Neuron (in vitro differentiated cells): ENCODE results near the gene PLAC1.

ENCODE experiments used
- H2AFZ ChIP-seq: one replicate; pipeline ENCODE4 v1.6.1; 2013; ENCODE audit warnings: low read depth, mild to moderate bottlenecking, inconsistent platforms, low read length, moderate library complexity
- H3K27me3 ChIP-seq: one replicate; pipeline ENCODE4 v1.6.1; 2013; ENCODE audit warnings: low read length; ENCODE audit not compliant: insufficient read depth
- H3K36me3 ChIP-seq: one replicate; pipeline ENCODE4 v1.6.1; 2013; ENCODE audit warnings: low read length; ENCODE audit not compliant: insufficient read depth
- H3K4me1 ChIP-seq: one replicate; pipeline ENCODE4 v1.6.1; 2013; ENCODE audit warnings: low read length; ENCODE audit not compliant: insufficient read depth
- H3K4me3 ChIP-seq: 2 replicates; pipeline ENCODE4 v1.5.1; 2013; ENCODE audit warnings: mild to moderate bottlenecking, low read length, moderate library complexity
- H3K9me3 ChIP-seq: one replicate; pipeline ENCODE4 v1.6.1; 2013; ENCODE audit warnings: low read length

The PLAC1 gene

DNA sequence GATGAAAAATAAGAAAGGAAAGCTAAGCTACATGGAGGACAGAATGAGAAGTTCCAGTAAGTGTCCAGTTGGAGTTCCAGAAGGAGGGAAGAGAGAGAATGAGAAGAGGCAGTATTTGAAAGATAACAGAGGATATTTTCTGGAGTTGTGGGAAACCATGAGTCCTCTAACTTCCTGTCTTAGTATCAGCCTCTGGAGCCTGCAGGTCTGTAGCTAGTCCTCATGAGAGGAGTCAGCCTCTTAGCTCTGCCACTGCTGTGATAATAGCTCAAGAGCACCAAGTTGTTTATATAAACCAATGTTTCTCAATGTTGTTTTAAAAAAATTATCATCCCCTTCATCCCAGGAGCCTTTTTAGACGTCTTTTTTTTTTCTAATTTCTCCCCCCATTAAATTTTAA lies 2.4 kb upstream of the PLAC1 start:
- H3K4me1 ChIP-seq = no peaks in the 10 kb centered on the region
- H3K9me3 ChIP-seq = no peaks in the 10 kb centered on the region
- no peak overlapping the region for H3K4me3 ChIP-seq
- H2AFZ ChIP-seq = no peak overlapping the region
- H3K27me3 ChIP-seq = no peaks in the 10 kb centered on the region
- no peaks in the 10 kb centered on the region for H3K36me3 ChIP-seq

DNA sequence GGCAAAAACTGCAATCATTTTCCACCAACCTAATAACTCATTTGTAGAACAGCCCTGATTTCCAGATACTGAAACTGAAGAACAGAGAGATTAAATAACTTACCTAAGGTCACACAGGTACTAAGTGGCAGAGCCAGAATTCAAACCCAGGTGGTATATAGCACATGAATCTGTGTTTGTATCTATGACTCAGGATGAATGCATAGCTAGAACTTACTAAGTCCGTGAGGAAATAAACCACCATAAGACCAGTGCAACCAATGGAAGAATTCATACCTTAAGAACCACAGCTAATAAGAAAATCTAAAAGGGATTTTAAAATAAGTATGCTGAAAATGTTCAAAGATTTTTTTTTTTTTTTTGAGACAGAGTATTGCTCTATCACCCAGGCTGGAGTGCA lies 1.5 kb upstream of the PLAC1 start:
- Histone ChIP-seq H3K9me3 (no peaks in the 10 kb centered on the region), H3K27me3 (no peaks in the 10 kb centered on the region), H3K36me3 (no peaks in the 10 kb centered on the region), H3K4me3 (no peak overlapping the region), H3K4me1 (no peaks in the 10 kb centered on the region), H2AFZ (no peak overlapping the region)

DNA sequence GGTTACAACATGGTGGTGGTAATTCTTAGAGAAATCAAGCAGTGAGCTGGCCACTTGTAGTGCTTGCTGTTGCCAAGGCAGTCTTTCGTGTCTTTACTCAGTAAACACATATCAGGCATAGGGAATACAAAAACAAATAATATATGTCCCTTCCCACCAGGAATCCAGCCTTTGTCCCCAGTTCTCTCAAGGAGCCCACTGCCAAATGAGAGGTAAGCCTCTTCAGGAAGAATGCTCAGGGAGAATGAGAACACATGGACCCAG lies 421 bp upstream of the PLAC1 start:
- no peaks in the 10 kb centered on the region for H3K4me1 ChIP-seq
- H3K4me3 ChIP-seq = no peak overlapping the region
- no peaks in the 10 kb centered on the region for H3K27me3 ChIP-seq
- H3K36me3 ChIP-seq = no peaks in the 10 kb centered on the region
- H2AFZ ChIP-seq = no peak overlapping the region
- no peaks in the 10 kb centered on the region for H3K9me3 ChIP-seq

DNA sequence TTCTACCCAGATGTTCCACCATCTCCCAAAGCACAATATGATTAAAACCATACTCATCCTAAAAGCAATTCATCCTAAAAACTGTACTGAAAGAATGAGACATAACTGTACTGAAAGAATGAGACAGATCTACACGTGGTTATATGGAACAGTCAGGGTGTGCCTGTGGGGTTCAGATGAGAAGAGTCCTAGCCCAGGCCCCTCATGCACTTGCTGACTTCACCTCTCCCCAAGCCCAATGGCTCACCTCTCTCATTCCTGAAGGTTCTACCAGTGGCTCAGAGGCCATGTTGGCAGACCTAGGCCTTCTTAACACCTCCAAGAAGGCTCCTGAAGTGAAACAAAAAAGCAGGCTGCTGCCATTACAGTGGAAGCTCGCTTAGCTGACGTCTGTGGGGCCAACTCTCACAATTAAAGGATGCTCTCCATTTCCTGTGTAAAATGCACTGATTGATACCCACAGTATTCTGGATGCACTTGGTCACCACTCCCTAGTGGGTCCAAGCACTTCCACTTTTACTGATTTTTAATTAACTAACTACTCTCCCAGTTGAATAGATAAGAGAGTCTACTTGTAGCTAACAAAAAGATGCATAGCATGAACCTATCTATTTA lies 3.8 kb downstream of the PLAC1 start:
- H3K27me3 ChIP-seq = no peaks in the 10 kb centered on the region
- H2AFZ ChIP-seq = no peak overlapping the region
- no peak overlapping the region for H3K4me3 ChIP-seq
- H3K9me3 ChIP-seq = no peaks in the 10 kb centered on the region
- H3K36me3 ChIP-seq = no peaks in the 10 kb centered on the region
- H3K4me1 ChIP-seq = no peaks in the 10 kb centered on the region

DNA sequence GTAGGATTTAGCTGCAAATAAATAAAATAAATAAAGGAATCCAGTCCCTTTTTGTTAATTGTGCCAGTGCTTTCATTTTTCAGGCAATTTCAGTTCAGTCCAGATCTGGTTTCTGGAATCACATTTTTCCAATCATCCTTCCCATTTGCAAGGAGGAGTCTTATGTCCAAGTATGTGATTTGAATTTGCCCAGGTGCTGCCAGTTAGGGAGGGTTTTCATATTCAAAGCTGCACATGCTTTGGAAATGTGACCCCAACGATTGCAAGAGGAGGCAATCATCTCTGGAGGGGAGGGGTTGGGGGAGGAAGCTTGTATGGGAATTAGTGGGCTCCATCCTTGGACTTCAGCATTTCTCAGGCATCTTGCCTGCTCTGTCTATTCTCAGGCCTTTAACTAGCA lies 4.4 kb downstream of the PLAC1 start:
- H3K27me3 ChIP-seq = no peaks in the 10 kb centered on the region
- H3K4me1 ChIP-seq = no peaks in the 10 kb centered on the region
- H2AFZ ChIP-seq = no peak overlapping the region
- H3K36me3 ChIP-seq = no peaks in the 10 kb centered on the region
- no peak overlapping the region for H3K4me3 ChIP-seq
- no peaks in the 10 kb centered on the region for H3K9me3 ChIP-seq

DNA sequence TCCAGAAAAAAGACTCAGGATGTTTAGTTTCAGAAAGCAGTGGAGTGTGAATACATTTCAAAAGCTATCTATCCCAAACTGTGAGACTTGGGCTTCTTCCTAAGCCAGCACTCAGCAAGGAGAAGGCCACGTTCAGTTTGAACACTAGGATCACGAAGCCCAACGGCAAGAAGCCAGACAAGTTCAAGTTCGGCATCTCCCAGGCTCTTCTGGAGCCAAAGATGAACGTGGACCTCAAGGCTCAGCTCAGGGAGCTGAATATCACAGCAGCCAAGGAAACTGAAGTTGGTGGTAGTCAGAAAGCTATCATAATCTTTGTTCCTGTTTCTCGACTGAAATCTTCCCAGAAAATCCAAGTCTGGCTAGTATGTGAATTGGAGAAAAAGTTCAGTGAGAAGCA lies 7.6 kb downstream of the PLAC1 start:
- Histone ChIP-seq H2AFZ (no peak overlapping the region), H3K4me1 (no peaks in the 10 kb centered on the region), H3K4me3 (no peak overlapping the region), H3K9me3 (no peaks in the 10 kb centered on the region), H3K27me3 (peaks cover 2% of the 10 kb centered on the region), H3K36me3 (no peaks in the 10 kb centered on the region)

GRCh38 chrX:134649770-134650169 lies 8.5 kb downstream of the PLAC1 start:
- H3K9me3 ChIP-seq = no peaks in the 10 kb centered on the region
- no peaks in the 10 kb centered on the region for H3K4me1 ChIP-seq
- H2AFZ ChIP-seq = no peak overlapping the region
- H3K4me3 ChIP-seq = no peak overlapping the region
- no peaks in the 10 kb centered on the region for H3K36me3 ChIP-seq
- H3K27me3 ChIP-seq = peaks cover 2% of the 10 kb centered on the region

DNA sequence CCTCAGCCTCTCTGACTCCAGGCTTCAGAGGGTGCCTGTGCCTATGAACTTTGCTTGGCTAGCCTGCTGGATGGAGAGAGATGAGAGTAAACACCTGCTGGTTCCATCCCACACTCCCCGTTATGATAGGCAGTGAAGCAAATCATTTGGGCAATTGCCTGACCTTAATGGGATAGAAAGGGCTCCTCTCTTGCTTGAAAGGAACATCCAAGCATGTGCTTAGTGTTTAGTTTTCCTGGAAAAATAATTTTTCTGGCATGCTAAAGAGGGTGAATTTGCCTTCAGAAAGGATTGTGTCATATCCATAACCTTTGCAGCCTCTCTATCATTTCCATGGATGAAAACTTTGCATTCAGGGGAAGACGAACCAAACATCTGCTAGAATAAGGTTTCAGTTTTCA lies 10.8 kb downstream of the PLAC1 start:
- H3K27me3 ChIP-seq = peaks cover 2% of the 10 kb centered on the region
- no peaks in the 10 kb centered on the region for H3K9me3 ChIP-seq
- no peaks in the 10 kb centered on the region for H3K36me3 ChIP-seq
- H3K4me3 ChIP-seq = no peak overlapping the region
- no peak overlapping the region for H2AFZ ChIP-seq
- H3K4me1 ChIP-seq = no peaks in the 10 kb centered on the region

GRCh38 chrX:134646691-134647090 lies 11.6 kb downstream of the PLAC1 start:
- Histone ChIP-seq H2AFZ (no peak overlapping the region), H3K4me1 (no peaks in the 10 kb centered on the region), H3K4me3 (no peak overlapping the region), H3K36me3 (no peaks in the 10 kb centered on the region), H3K9me3 (no peaks in the 10 kb centered on the region), H3K27me3 (peaks cover 2% of the 10 kb centered on the region)

- no peaks in the 10 kb centered on the region for H3K4me1 ChIP-seq
- H2AFZ ChIP-seq = no peak overlapping the region
- no peaks in the 10 kb centered on the region for H3K9me3 ChIP-seq
- no peaks in the 10 kb centered on the region for H3K36me3 ChIP-seq
- peaks cover 2% of the 10 kb centered on the region for H3K27me3 ChIP-seq
- no peak overlapping the region for H3K4me3 ChIP-seq
These were observed 12.2 kb downstream of the PLAC1 start for GRCh38 chrX:134645936-134646543.

- H3K36me3 ChIP-seq = no peaks in the 10 kb centered on the region
These were observed 15.9 kb downstream of the PLAC1 start for GRCh38 chrX:134642386-134642785.

DNA sequence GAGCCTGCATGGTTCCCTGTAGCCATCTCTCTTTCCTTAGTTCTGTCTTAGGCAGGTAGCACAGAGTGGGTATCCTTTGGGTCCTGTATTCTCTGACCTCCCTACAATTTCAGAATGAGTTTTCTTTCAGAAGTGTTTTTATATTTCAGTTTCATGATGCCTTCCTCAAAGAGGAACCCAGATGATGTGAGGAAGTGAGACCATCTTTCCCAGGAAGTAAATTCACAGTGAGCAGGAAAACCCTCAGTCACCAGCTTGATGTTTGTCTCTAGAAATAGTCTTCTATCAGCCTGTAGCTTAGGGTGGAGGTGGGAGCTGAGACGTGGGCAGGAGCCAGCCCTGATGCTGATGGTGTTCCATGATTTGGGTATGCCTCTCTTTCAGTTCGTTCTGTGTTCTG lies 16.9 kb downstream of the PLAC1 start:
- Histone ChIP-seq H3K27me3 (peaks cover 2% of the 10 kb centered on the region), H3K4me1 (no peaks in the 10 kb centered on the region), H3K4me3 (no peak overlapping the region), H2AFZ (no peak overlapping the region), H3K9me3 (no peaks in the 10 kb centered on the region), H3K36me3 (no peaks in the 10 kb centered on the region)

More at GRCh38 chrX:134642386-134642785, 15.9 kb downstream of the PLAC1 start:
- no peaks in the 10 kb centered on the region for H3K4me1 ChIP-seq
- no peaks in the 10 kb centered on the region for H3K9me3 ChIP-seq
- no peak overlapping the region for H2AFZ ChIP-seq
- peaks cover 2% of the 10 kb centered on the region for H3K27me3 ChIP-seq
- no peak overlapping the region for H3K4me3 ChIP-seq

DNA sequence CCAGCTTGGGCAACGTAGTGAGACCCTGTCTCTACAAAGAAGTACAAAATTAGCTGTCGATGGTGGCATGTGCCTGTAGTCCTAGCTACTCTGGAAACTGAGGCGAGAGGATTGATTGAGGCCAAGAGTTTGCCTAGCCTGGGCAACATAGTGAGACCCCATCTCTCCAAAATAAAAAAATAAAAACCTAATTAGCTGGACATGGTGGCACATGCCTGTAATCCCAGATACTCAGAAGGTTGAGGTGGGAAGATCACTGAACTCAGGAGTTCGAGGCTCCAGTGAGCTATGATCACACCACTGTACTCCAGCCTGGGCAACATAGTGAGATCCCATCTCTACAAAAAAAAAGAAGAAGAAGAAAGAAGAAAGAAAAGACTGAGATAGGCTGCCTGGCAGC lies 17.4 kb downstream of the PLAC1 start:
- Histone ChIP-seq H3K4me1 (no peaks in the 10 kb centered on the region), H3K27me3 (peaks cover 2% of the 10 kb centered on the region), H2AFZ (no peak overlapping the region), H3K9me3 (no peaks in the 10 kb centered on the region), H3K4me3 (no peak overlapping the region), H3K36me3 (no peaks in the 10 kb centered on the region)

- no peaks in the 10 kb centered on the region for H3K9me3 ChIP-seq
- no peaks in the 10 kb centered on the region for H3K27me3 ChIP-seq
- no peaks in the 10 kb centered on the region for H3K36me3 ChIP-seq
- H3K4me3 ChIP-seq = no peak overlapping the region
- no peak overlapping the region for H2AFZ ChIP-seq
- no peaks in the 10 kb centered on the region for H3K4me1 ChIP-seq
These were observed 21.4 kb downstream of the PLAC1 start for GRCh38 chrX:134636851-134637250.
